AG04450 (cell line): ENCODE results near the gene VPS25. TPM values are rescaled to one million over a fixed set of nuclear protein-coding genes. Genes with fewer than 3 reads are reported as not detected.

Experiments used
- CTCF ChIA-PET: fragments of 300-600, 350-600 bp; formaldehyde crosslinking; extraction: SDS; loops from one replicate; lab custom pipeline; 2022; ENCODE audit warnings: antibody characterized with exemption, inconsistent platforms; lab: Charles Lee
- POLR2A ChIA-PET: fragments of 350-600 bp; formaldehyde crosslinking; extraction: SDS; loops from one replicate; lab custom pipeline; 2021; ENCODE audit warnings: antibody characterized with exemption, inconsistent platforms; lab: Yijun Ruan, JAX
- DNase-seq: peaks from one replicate; pipeline ENCODE4 v3.0.0-alpha.2; 2011; ENCODE audit warnings: low read depth, low spot score
- H3K27ac ChIP-seq: one replicate; pipeline ENCODE4 v1.5.1; 2012; ENCODE audit warnings: low read depth, low read length, control low read depth
- H3K27me3 ChIP-seq: one replicate; pipeline ENCODE4 v1.6.0; 2012; ENCODE audit warnings: low read length; ENCODE audit not compliant: control insufficient read depth, insufficient read depth
- H3K4me3 ChIP-seq: 2 replicates; pipeline ENCODE4 v1.5.1; 2011; ENCODE audit warnings: mild to moderate bottlenecking, low read depth, low read length, control low read depth
- H3K9me3 ChIP-seq: 2 replicates; pipeline ENCODE4 v1.5.1; 2012; ENCODE audit warnings: low read length; ENCODE audit not compliant: control insufficient read depth, insufficient read depth
- CTCF ChIP-seq: IDR thresholded peaks from 2 replicates; pipeline ENCODE4 v1.5.1; 2011; ENCODE audit warnings: low read depth, low read length, control low read depth, inconsistent platforms
- polyA plus RNA-seq: library from polyadenylated mRNA; depleted of rRNA; stranded (reverse); fragments of >200 nt; gene quantifications from 2 replicates; pipeline ENCODE4 v1.2.3, GENCODE V29; 2011

VPS25 gene
- polyA plus RNA-seq, 1 experiment = 94.0 TPM

- no peak overlapping the region for H3K27ac ChIP-seq
- TF ChIP-seq CTCF = no peak
- peaks cover 3% of the 10 kb centered on the region for H3K27me3 ChIP-seq
- no peaks in the 10 kb centered on the region for H3K9me3 ChIP-seq
- POLR2A ChIA-PET = interaction anchor here (0.6 kb wide), 1 partner anchor 10 kb away, joined by 3 read pairs; no protein-coding TSS in a partner anchor
- CTCF ChIA-PET = interaction anchor here (0.6 to 1.3 kb wide), 2 partner anchors 13 to 202 kb away, joined by 3 to 8 read pairs; no protein-coding TSS in a partner anchor
- no peak overlapping the region for H3K4me3 ChIP-seq
- no peak for DNase-seq
These were observed 33.0 kb downstream of the VPS25 start for GRCh38 chr17:42806249-42806648.

- Histone ChIP-seq H3K4me3 (no peak overlapping the region), H3K27me3 (no peaks in the 10 kb centered on the region), H3K27ac (no peak overlapping the region), H3K9me3 (no peaks in the 10 kb centered on the region)
- TF ChIP-seq CTCF = no peak
- ChIA-PET CTCF (interaction anchor here (1.0 to 2.5 kb wide), 4 partner anchors 10 to 15 kb away, joined by 4 to 12 read pairs (median 8); partner anchors contain the start of gene BECN1), POLR2A (interaction anchor here (0.6 to 1.5 kb wide), 4 partner anchors 13 to 24 kb away, joined by 3 to 6 read pairs (median 4); partner anchors contain the start of genes BECN1 and PSME3)
- peak; percentile 82 for DNase-seq
These were observed 36.0 kb downstream of the VPS25 start for GRCh38 chr17:42809250-42809649.

- ChIA-PET CTCF (interaction anchor here (0.7 to 1.8 kb wide), 2 partner anchors 10 to 51 kb away, joined by 4 to 17 read pairs; partner anchors contain the start of gene BECN1), POLR2A (interaction anchor here (0.7 to 0.8 kb wide), 2 partner anchors 9 to 80 kb away, joined by 3 read pairs; partner anchors contain the start of gene BECN1)
- no peak overlapping the region for H3K4me3 ChIP-seq
- H3K9me3 ChIP-seq = no peaks in the 10 kb centered on the region
- no peak overlapping the region for H3K27ac ChIP-seq
- no peaks in the 10 kb centered on the region for H3K27me3 ChIP-seq
- no peak for DNase-seq
- TF ChIP-seq CTCF = no peak
These were observed 41.6 kb downstream of the VPS25 start for GRCh38 chr17:42814633-42815399.

- DNase-seq = no peak
- no peaks in the 10 kb centered on the region for H3K27me3 ChIP-seq
- CTCF ChIA-PET = interaction anchor here (1.2 to 3.4 kb wide), 2 partner anchors 19 to 111 kb away, joined by 3 to 15 read pairs; partner anchors contain the start of genes CNTD1 and COA3
- POLR2A ChIA-PET = interaction anchor here (1.3 kb wide), 1 partner anchor 45 kb away, joined by 3 read pairs; the partner anchor contains the start of gene VPS25
- no peak overlapping the region for H3K27ac ChIP-seq
- no peak overlapping the region for H3K4me3 ChIP-seq
- TF ChIP-seq CTCF = no peak
- H3K9me3 ChIP-seq = no peaks in the 10 kb centered on the region
These were observed 44.6 kb downstream of the VPS25 start for GRCh38 chr17:42817866-42818265.
